GM18867 (cell line): ENCODE data around the gene ARHGEF3.

ENCODE experiments used
- ATAC-seq: cut with Tn5 transposase; IDR thresholded peaks from one replicate; pipeline ENCODE4 v1.9.1; 2021; ENCODE audit warnings: mild to moderate bottlenecking, moderate library complexity; ENCODE audit not compliant: unreplicated experiment

The ARHGEF3 gene

DNA sequence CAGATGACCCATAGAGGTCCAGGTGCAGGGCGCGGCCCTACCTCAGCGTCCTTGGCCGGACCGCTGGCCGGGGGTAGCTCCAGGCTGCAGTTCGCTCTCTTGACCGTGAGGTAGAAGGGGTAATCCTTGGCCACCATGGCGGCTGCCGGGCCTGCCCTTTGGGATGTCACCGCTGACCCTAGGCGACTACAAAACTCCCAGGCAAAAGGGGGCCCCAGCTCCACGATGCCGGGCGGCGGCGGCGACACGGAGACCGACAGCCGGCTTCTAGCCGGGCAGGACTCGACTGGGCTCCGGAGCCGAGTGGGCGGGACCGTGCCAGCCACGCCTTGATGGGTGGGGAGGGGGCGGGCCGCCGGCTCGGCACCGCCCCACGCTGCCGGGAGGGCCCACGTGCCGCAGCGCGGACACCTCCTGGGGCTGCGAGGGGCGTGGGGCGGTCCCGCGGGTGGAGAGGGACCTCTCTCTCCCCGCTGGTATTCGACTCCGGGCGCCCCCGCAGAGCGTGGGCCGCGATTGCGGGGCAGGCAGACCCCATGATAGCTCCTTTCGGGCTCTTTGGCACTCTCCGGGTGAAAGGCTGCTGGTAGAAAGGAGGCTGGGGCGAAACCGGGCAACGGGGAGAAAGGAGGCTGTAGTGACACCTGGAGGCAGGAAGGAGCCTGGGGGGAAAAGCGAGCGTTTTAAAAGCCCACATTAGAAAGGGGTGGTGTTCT, at the start of gene ARHGEF3:
ARHGEF3 (minus strand) TSS at position 288 of the 716 bp plus-strand sequence; CDS start at position 137, 151 bp downstream.
- ATAC-seq = peak; percentile 83

DNA sequence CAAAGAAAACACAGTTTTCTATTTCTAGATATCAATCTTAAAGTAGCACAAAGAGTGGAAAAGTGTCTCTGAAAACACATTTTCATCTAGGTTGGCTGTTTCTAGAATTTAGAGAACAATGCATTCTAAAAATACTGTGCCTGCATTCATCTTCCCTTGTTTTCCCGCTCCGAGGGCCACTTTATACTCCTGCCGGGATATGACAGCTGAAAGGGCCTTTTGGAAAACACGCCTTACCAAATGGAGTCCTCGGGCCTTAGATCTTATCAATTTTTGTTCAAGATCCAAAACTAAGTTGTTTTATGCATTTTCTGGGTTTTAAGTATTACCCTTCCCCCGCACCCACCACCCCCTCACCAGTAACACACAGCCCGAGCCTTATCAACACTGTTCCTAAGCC, 47.9 kb upstream of the ARHGEF3 start:
- no peak for ATAC-seq

DNA sequence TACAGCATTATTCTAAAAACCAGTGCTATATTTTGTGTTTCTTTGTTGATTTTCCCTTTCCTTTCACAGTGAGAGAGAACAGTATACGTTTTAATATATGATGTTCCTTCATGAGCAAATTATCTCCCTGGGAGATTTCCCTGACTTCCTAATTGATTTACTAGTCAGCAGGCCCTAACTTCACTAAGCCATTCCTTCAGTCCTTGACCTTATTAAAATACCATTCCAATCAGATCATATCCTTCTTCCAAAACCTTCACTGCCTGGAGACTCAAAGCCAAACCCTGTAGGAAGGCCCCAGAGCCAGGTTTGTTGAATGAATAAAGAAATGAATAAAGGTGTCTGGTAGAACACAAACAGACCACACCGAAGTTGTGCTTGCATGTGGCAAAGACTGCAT, 43.8 kb upstream of the ARHGEF3 start:
- no peak for ATAC-seq

GRCh38 chr3:56844536-56844935, 42.8 kb upstream of the ARHGEF3 start:
- no peak for ATAC-seq

DNA sequence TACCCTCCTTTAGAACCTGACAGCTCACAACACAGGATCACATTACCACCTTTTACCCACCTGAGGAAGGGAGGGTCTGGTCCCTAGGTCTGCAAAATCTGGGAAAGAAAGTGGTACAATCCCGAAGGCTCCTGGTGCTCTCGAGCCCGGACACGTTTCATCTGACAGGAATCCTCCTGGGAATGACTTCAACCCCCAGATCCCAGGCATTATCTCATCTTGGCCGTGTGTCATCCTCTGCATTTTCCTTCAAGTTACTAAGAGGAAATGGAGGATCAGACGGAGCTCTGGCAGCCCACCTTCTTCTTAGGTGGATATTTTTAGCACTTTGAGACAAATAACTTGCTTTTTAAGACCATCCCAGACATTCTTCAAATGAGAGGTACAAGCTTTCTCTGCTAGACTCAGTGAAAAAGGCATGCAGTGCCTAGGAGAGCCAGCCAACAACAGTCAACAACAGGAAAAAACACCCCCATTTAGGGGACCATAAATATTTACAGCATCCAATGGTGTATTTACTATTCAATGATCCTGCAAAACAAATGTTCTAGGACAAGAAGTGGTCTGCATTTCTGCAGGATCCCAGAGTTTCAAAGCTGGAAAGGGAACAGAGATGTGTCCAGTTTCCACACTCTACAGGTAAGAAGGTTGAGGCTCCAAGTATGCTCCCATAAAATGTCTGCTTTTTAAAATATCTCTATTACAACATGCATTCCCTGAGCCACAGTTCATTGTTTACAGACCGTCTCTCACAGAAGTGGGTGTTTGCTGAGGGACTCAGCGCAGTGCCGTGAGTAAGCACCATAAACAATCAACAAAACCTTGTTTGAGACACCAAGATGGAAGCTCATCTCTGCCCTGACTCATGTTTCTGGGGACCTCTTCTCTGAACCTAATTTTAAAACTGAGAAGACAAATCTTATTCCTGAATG, 38.3 kb upstream of the ARHGEF3 start:
- no peak for ATAC-seq

DNA sequence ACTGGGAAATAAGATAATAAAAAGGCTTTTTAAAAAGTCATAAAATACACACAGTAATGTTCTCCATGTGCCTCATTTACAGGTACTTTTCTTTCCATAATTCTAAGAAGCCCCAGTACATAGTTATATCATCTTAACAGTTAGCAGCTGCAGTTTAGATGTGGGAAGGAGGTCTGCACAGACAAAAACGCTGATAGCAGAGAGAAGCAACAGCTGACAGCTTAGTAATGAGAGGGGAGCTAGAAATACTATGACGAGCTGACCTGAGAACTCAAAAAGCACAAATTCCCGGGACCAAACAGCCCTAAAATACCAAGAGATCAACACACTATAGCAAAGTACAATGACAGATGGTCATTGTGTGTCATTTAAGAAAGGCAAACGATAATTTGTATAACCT, 36.7 kb upstream of the ARHGEF3 start:
- ATAC-seq = no peak

DNA sequence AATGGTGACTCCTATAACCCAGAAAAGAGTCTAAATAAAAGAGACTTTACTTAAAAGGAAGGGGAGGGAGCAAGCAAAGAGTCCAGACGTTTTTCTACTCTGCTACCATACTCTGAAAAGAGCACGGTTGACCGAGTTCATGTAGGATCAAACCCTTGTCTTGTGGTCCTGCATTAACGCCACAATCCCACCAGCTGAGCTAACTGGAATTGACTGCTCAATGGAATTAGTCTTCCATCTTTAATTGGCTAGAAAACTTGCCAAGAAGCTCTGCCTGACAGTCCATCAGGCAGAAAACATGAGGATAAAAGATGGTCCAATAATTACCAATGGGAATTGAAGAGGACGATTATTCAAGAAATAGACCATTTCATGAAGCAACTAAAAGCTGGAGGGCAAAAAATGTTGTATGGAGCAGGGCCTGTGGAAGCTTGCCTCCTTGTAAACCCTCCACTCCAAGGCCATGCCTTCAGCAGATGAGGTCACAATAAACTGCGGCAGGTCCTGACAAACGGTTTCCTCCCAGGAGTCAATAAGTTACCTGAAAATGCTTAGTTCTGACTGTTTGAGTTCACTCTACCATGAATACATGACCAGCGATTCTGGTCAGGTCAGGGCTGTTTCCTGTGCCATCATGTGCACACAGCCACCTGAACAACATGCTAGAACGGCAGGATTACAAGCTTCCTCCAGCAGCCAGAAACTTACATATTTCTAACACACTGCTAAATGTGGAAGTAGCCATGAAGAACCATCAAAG, 35.6 kb upstream of the ARHGEF3 start:
- ATAC-seq = no peak

- no peak for ATAC-seq
Measured at GRCh38 chr3:56836276-56837163, 34.8 kb upstream of the ARHGEF3 start.

DNA sequence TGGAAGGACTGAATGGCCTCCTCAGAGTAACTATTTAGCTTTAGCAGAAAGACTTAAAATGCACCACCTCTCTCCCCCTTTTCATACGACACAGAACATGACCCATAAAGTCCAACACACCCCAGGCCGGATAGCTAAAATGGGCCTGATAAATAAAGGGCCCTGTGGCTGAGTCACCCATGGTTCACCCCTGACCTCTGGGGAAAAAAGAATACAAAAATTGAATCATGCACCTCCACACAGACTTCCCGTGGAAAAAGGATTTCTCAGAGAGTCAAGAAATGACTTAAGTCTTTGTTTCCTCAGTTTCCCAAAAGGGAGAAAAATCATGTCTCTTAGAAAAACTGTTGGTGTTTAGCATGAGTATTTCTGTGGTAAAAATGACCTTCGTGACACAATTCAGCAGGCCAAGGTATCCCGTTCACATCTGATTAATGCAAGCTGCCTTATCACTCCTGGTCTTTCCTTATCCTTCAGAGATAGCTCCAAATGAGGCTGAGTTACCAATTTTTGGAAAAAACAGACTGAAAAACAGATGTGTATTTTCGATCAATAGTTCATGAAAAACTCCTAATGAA, 34.0 kb upstream of the ARHGEF3 start:
- ATAC-seq = no peak

GRCh38 chr3:56833536-56833935, 31.8 kb upstream of the ARHGEF3 start:
- no peak for ATAC-seq

DNA sequence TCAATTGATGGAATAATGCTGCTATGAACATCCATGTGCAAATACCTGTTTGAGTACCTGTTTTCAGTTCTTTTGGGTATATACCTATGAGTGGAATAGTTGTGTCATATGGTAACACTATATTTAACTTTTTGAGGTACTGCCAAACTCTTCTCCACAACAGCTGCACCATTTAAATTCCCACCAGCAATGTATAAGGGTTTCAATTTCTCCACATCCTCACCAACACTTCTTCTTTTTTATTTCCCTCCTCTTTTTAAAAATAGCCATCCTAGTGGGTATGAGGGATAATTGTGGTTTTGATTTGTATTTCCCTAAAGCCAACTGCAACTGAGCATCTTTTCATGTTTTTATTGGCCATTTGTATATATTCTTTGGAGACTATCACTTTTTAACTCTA, 31.3 kb upstream of the ARHGEF3 start:
- no peak for ATAC-seq

- no peak for ATAC-seq
Measured at GRCh38 chr3:56831572-56831971, 29.8 kb upstream of the ARHGEF3 start.

DNA sequence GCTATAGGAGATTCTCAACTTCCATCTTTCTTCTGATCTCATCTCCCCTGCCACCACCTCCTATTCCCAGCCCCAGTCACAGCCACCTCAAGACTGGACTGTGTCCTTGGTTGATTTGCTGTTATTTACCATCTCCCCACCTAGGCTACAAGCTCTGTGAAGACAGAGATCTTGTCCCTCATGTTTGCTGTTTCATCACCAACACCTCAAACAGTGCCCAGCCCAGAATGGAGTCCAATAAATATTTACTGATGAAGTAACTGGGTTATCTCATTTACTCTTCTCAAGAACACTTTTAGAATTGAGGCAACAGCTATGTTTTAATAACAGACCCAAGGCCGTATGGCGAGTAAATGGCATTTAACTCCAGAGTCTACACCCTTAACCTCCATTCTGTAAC, 29.1 kb upstream of the ARHGEF3 start:
- ATAC-seq = no peak

- ATAC-seq = no peak
Measured at GRCh38 chr3:56829533-56829932, 27.8 kb upstream of the ARHGEF3 start.

GRCh38 chr3:56826831-56827722, 25.3 kb upstream of the ARHGEF3 start:
- ATAC-seq = no peak

DNA sequence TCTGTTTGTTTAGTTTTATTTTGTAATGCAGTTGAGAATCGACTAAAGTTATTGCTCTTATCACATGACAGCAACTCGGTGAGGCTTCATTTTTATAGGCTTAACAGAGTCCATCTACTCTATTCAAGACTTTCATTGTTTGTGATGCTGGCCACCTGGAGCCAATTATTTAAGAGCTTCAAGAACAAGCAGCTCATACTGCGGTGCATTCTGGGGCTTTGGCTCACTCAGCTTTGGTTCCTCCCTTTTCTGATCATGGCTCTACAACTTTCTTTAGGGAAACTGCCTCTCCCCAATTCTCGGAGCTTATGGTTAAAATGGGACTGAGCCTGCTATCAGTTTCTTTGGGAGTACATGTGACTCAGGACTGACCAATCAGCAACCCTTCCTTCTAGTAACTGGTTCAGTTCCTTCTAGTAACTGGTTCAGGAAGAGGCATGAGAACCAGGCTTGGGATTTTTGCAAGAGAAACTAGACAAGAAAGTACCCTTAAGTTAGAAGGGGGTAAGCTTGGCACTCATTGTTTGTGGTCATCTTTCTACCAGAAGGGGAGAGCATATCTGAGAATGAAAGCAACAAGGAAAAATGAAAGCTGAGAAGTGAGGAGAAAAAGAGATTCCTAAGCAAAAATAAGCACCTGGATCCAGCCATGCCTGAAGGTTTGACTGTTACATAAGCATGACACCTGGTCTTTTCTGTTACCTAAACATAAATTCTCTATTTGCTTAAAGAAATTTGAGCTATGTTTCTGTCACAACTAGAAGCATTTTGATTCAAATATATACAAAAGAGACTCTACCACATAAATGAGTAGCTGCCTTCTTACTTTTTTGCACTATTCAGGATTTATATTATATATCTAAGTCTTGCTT, 24.1 kb upstream of the ARHGEF3 start:
- no peak for ATAC-seq

- no peak for ATAC-seq
Measured at GRCh38 chr3:56823984-56824703, 22.4 kb upstream of the ARHGEF3 start.
